NCI-H146 (cell line): ENCODE measurements around the gene SARNP.

Source experiments
- DNase-seq: peaks from one replicate; lab custom pipeline; 2025; lab: John Stamatoyannopoulos, UW

The SARNP gene

DNA sequence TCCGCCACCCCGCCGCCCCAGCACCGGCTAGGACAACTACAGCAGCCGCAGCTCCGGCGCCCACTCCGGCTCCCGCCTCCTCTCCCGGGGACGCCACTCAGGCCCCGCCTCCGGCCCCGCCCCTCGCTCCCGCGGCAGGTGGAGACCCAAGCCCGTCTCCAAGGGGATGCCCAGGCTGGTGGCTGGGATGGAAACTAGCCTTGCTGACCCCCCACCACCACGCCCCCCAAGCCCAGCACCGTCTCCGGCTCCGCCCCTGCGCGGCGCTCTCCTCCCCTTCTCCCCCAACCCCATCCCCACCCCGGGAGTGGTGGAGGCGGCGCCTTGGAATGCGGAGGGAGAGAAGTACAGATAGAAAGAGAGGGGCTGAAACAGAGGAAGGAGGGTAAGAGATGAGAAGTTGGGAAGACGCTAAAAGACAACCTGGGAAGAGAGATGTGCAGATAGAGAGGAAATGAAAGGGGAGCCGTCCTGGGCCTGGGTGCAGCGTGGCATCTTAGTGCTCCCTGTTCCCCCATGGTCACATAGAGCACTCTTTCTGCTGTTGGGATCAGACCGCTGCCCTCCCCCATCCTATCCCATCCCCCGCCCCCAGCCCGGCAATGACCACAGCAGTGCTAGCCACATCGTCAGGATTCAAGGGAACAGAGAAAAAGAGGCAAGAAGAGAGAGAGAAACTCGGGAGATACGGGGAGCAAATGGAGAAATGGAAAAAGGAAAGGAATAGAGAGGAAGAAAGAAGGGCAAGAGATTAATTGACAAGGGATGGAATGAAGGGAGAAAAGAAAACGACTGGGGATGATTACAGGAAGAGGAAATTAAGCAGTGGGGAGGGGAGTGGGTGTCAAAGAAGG lies 109.5 kb downstream of the SARNP start, which contains the start of gene ITGA7:
TSS of gene ITGA7 (minus strand) at position 64 of the 854 bp plus-strand sequence. CDS start 222 bp downstream, outside the sequence.
- DNase-seq = peak; percentile 84
